Islet of Langerhans (tissue), 1 donor: ENCODE measurements around the gene KHDC1L.
"Not testable (repeated sequence)": the region's sequence is repeated elsewhere in the genome, so short reads cannot be mapped to it uniquely, and the experiment has no call there.

Experiments
- FAIRE-seq: peaks from one replicate; lab custom pipeline; 2011; peaks lifted over from hg19 to GRCh38; lab: Jason Lieb, UNC

KHDC1L gene

DNA sequence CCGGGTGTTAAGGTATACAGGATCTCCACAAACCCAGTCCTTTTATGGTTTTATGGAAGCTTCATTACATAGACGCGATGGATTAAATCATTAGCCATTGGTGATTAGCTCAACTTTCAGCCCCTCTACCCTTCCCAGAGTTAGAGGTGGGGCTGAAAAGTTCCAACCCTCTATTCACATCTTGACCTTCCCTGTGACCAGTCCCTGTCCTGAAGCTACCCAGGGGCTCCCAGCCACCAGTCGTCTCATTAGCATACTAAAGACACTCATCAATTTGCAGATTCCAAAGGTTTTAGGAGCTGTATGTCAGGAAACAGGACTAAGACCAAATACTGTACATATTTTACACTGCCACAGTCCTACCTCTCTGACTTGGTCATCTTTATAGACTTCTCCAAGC lies 21.0 kb downstream of the KHDC1L start:
- FAIRE-seq = no peak

DNA sequence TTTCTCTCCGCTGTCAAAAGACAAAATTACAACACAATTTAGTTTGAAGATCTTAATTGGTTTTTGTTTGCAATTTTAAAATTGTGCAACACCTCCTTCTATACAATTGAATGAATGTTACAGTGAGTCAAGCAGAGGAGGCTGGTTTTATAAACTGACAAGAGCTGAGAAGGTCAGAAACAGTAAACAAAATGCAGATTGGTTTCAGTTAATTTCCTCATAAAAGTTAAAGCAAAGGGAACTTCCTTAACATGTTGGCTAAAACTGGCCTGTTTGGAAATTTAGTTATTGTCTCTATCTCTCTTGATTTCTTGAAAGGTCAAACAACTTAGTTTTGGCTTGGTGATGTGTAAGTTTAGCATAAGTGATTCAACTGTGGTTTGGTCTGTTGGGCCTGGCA lies 22.2 kb downstream of the KHDC1L start:
- FAIRE-seq = no peak

DNA sequence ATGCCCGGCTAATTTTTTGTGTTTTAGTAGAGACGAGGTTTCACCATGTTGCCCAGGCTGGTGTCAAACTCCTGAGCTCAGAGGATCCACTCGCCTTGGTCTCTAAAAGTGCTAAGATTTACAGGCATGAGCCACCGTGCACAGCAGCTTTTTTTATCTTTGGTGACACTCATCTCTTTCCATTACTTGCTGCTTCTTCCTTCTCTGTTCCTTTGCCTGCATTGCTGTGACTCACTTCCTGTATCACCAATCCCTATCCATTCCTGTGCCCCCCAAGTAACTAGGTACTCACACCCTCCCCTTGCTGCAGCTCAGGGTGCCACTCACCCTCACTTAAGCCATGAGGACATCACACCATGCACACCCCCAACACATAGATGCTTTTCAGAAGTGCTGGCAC lies 24.6 kb downstream of the KHDC1L start:
- FAIRE-seq = no peak

DNA sequence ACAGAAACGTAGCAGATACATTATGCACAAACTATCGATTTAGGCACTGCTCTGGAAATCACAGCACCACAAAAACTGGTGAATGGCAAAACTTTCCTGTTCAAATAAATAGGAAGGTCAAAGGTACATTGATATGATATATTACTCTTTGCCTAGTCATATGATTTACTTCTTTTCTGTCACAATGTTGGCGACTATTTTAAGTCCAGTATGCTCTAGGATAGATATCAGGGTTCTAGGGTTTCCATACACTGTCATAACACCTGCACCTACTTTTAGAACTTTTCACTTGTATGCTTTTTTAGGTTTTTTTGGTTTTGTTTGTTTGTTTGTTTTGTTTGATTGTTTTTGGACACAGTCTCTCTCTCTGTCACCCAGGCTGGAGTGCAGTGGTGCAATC lies 25.0 kb downstream of the KHDC1L start:
- no peak for FAIRE-seq

DNA sequence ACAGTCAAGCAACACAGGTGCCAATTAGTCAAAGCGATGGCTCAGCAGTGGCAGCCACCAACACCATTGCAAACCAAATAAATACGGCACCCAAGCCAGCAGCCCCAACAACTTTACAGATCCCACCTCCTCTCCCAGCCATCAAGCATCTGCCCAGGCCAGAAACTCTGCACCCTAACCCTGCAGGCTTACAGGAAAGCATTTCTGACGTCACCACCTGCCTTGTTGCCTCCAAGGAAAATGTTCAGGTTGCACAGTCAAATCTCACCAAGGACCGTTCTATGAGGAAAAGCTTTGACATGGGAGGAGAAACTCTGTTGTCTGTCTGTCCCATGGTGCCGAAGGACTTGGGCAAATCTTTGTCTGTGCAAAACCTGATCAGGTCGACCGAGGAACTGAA lies 30.6 kb downstream of the KHDC1L start:
- FAIRE-seq = no peak

DNA sequence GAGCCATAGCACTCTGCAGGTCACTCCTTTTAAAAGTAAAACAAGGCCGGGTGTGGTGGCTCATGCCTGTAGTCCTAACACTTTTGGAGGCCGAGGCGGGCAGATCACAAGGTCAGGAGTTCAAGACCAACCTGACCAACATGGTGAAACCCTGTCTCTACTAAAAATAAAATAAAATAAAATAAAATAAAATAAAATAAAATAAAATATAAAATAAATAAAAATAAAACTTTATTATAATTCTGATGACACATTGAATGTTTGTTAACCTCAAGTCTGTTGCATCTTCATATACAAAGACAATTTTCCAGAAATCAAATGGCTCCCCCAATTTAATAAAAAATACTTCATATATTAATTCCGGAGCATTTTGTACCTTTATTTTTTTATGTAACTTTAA lies 32.0 kb downstream of the KHDC1L start:
- FAIRE-seq = not testable (repeated sequence)

DNA sequence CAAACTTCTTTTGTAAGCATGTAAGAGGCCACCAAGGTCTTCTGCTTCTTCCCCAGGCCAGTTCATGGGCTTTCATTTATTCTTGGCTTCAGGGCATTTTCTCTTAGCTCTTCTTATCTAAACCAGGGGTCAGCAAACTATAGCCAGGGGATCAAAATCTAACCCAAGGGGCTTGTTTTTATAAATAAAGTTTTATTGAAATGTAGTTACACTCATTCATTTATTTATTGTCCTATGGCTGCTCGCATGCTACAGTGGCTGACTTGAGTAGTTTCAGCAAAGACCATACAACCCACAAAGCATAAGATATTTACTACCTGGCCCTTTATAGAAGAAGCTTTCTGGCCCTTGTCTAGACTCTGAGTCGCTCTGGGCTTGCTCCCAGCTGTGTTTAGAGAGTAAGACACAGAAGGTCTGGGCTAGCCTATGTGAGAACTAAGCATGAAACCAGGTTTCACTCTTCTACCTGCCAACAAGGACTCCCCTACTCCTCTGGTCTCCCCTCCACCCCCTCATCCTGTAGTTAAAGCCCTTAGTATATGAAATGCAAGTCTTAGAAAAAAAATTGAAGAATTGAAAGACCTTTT lies 43.2 kb downstream of the KHDC1L start:
- FAIRE-seq = no peak

DNA sequence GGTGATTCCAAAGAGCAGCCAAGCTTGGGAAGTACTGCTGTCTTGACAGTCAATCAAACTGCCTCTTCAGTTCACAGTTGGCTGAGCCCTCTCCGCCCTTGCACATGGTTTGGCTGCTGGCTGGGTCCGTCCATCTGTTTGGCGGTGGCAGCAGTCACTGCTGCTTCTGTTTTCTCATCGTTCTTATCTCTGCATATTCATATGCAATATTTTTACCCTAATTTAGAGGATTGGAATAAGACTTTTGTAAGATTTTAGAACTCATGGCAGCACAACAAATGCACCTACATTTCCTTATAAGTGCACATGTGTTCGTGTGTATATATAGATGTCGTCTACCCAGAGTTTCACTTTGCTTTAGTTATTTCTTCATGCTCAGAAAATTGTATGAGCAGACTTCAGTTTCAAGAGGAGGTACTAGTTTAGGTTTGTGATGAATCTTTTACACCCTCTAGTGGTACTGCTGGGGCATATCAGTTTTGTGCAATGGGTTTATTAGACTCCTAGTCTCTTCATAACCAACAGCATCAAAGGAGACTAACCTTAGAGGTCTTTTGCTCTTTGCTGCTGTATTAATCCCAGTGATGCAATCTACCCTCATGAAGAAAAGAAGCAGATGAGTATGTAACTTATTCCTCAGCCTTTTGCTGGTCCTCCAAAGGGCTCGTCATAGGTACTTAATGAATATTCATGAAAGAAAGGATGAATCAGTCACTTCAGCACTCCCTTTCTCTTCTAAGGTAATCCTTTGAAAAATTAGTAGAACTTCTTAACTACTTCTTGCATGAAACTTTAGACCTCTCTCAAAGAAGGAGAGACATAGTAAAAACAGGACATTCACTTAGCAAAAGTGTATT lies 44.3 kb downstream of the KHDC1L start:
- peak; percentile 89 for FAIRE-seq

DNA sequence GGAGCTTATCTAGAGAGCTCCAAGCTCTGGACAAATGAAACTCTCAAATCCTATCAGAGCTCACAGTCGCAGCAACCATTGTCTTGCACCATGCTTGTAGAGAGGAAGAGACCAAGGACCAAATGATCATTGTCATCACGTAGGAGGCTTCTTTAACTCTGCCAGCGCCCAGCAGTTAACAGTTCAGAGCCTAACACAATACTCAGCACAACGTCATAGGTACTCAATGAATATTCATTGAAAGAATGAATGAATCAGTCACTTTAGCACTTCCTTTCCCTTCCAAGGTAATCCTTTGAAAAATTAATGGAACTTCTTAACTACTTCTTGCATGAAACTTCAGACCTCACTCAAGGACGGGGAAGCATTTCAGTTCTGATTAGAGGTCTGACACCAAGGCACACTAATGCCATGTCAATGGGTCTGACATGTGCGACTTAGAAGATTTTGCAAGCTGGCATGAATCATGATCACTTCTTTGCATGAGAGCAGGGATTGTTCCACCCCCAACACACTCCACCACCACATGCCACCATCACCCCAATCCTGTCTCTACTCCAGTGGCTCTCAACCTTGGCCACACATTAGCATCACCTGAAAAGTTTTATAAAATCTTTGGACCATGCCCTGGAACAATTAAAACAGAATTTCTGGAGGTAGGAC lies 45.1 kb downstream of the KHDC1L start:
- no peak for FAIRE-seq

DNA sequence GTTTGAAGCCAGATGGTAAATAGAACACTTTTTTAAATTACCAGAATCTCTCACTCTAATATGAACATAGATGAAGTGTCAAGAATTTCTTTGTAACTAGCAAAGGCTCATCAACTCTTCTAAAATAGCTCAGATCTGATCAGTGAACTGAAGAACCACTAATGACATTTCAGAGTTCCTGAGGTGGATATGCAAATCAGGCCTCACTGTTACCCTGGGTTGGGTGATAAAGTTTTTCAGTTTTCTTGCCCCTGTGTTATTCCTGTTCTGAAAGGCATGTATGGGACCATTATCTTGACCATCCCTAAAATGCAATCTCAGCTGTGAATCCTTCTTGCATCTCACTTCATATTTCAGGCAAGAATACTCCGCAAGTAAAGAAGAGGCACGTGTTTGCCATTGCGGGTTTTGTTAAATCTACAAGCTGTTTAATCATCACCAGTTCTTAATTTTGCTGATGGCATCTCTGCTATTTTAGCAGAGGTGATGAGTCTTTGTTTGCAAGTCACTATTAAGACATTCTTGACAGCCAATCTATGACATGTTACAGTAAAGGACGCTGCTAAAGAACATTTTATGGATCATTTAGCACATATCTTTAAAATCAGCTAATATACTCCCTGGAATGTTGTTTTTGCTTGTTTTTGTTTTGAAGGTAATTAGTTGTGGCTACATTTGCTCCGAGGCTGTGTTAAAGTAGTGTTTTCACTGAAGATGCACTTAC lies 47.9 kb downstream of the KHDC1L start:
- no peak for FAIRE-seq

DNA sequence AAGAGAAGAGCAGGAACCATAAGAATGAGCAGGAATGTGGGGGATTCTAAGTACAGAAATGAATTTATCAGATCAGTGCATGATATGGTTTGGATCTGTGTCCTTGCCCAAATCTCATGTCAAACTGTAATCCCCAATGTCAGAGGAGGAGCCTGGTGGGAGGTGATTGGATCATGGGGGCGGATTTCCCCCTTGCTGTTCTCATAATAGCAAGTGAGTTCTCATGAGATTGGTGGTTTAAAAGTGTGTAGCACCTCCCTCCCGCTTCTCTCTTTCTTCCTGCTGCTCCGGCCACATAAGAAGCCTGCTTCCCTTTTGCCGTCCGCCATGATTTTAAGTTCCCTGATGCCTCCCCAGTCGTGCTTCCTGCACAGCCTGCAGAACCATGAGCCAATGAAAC lies 49.2 kb downstream of the KHDC1L start:
- FAIRE-seq = no peak

DNA sequence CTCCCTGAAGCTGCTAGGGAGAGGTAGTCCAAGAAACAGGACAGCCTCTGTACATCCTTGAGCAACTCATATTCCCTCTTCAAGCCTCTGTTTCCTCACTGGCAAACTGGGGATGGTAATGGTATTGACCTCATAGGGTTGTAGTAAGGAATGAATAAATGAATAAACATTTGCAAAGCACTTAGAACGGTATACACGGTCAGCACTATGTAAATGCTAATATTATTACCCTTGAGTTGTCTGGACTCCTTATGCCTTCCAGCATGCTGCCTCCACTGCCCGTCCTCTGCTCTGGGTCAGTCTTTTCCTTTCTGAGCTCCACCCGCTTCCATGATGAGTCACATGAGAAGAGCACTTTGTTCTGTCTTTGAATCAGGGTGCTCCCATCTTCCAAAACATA lies 50.6 kb downstream of the KHDC1L start:
- no peak for FAIRE-seq
